Skeletal muscle satellite cell (primary cell): ENCODE data around the gene TREX2.

ENCODE experiments used
- H3K27me3 ChIP-seq: 2 replicates; pipeline ENCODE4 v1.7.0; 2013; ENCODE audit warnings: low read length; ENCODE audit not compliant: control insufficient read depth, insufficient read depth
- H3K36me3 ChIP-seq: 2 replicates; pipeline ENCODE4 v1.7.0; 2013; ENCODE audit warnings: mild to moderate bottlenecking, control low read depth, low read length; ENCODE audit not compliant: insufficient read depth
- H3K4me1 ChIP-seq: 2 replicates; pipeline ENCODE4 v1.7.0; 2013; ENCODE audit warnings: low read length; ENCODE audit not compliant: control insufficient read depth, insufficient read depth
- H3K4me2 ChIP-seq: 2 replicates; pipeline ENCODE4 v1.7.0; 2013; ENCODE audit warnings: mild to moderate bottlenecking, low read length
- H3K4me3 ChIP-seq: 2 replicates; pipeline ENCODE4 v1.7.0; 2013; ENCODE audit warnings: low read length
- H3K9ac ChIP-seq: 2 replicates; pipeline ENCODE4 v1.7.0; 2013; ENCODE audit warnings: mild to moderate bottlenecking, low read depth, low read length, moderate library complexity
- H3K9me3 ChIP-seq: replicated peaks from 2 replicates; pipeline ENCODE4 v1.7.0; 2013; ENCODE audit warnings: mild to moderate bottlenecking, control low read depth, low read length

Gene TREX2

GRCh38 chrX:153421856-153422255 is 24.0 kb downstream of the TREX2 start:
- Histone ChIP-seq H3K36me3 (no peaks in the 10 kb centered on the region), H3K9ac (no peak overlapping the region), H3K4me3 (no peak overlapping the region), H3K4me2 (no peak overlapping the region), H3K4me1 (no peaks in the 10 kb centered on the region), H3K27me3 (no peaks in the 10 kb centered on the region), H3K9me3 (no peaks in the 10 kb centered on the region)

GRCh38 chrX:153420851-153421599 is 24.8 kb downstream of the TREX2 start:
- H3K27me3 ChIP-seq = no peaks in the 10 kb centered on the region
- H3K36me3 ChIP-seq = no peaks in the 10 kb centered on the region
- no peaks in the 10 kb centered on the region for H3K4me1 ChIP-seq
- H3K9me3 ChIP-seq = no peaks in the 10 kb centered on the region
- H3K9ac ChIP-seq = no peak overlapping the region
- no peak overlapping the region for H3K4me3 ChIP-seq
- H3K4me2 ChIP-seq = no peak overlapping the region

DNA sequence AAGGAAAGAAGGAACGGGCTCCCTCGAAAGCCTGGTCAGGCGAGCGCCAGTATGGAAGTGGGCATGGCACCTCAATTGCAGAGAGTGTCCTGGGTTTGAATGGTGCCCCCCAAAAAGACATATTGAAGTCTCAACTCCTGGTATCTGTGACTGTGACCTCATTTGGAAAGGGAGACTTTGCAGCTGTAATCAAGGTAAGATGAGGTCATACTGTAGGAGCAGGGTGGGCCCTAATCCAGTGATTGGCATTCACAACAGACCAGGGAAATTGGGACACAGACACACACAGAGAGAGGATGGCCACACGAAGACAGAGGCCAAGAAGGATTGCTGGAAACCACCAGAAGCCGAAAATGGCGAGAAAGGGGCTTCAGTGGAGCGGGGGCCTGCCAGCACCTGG is 28.2 kb downstream of the TREX2 start:
- Histone ChIP-seq H3K9ac (no peak overlapping the region), H3K9me3 (no peaks in the 10 kb centered on the region)

DNA sequence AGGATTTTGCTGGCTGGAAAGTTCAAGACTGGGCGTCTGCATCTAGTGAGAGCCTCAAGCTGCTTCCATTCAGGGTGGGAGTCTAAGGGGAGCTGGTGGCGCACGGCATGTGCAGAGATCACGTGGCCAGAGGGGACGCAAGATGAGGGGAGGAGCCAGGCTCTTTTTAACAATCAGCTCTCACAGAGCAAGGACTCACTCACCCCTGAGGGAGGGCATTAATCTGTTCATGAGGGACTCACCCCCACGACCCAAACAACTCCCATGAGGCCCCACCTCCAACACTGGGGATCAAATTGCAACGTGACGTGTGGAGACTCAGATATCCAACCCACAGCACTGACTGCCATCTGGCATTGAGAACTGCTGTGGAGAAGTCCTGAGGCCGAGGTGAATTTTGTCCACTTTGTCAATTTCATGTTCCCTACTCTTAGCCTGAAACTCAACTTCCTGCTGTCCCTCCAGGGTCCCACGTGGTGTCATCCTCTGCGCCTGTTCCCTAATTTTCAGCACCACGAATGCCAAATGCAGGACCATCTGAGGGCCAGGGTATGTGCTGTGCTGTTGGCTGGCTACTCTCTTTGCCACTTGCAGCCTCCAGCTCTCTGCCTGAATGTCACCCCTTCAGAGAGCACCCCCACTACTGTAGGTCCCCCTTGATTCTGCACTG is 28.9 kb downstream of the TREX2 start:
- Histone ChIP-seq H3K4me1 (no peaks in the 10 kb centered on the region), H3K9me3 (no peaks in the 10 kb centered on the region), H3K4me3 (no peak overlapping the region)

More for the DNA sequence above, 28.2 kb downstream of the TREX2 start:
- Histone ChIP-seq H3K27me3 (peaks cover 2% of the 10 kb centered on the region), H3K4me3 (no peak overlapping the region), H3K4me2 (no peak overlapping the region), H3K36me3 (no peaks in the 10 kb centered on the region), H3K4me1 (no peaks in the 10 kb centered on the region)

DNA sequence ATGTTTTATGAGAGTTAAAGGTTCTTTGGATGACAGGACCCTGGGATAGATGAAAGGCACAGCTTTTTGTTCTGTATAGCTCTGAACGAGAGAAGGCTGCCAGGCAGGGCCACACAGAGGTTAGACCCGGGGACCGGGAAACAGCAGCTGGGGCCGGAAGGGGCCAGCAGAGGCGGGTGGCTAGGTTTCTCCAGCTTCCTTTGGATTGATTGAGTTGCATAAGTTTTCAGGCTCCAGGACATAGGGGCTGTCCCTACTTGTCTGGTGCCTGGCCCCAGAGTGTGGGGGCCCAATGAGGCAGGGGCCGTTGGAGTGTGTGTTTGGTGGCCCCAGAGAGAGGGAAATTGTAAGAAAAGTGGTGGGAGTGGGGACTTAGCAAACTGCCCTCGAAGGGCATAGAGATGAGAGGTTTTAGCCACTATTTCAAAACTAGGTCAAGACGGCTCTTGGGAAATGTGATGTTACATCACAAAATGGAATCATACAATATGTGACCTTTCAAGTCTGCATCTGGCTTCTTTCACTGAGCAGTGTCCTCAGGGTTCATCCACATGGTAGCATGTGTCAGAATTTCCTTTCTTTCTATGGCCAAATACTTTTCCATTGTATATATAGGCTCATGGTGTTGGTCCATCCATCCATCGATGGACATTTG is 30.9 kb downstream of the TREX2 start:
- no peaks in the 10 kb centered on the region for H3K4me1 ChIP-seq
- no peak overlapping the region for H3K9ac ChIP-seq
- no peaks in the 10 kb centered on the region for H3K36me3 ChIP-seq

More for the DNA sequence above, 28.9 kb downstream of the TREX2 start:
- Histone ChIP-seq H3K9ac (no peak overlapping the region), H3K36me3 (no peaks in the 10 kb centered on the region), H3K27me3 (peaks cover 9% of the 10 kb centered on the region), H3K4me2 (no peak overlapping the region)

GRCh38 chrX:153413731-153414130 is 32.1 kb downstream of the TREX2 start:
- H3K4me2 ChIP-seq = no peak overlapping the region
- H3K27me3 ChIP-seq = peaks cover 12% of the 10 kb centered on the region
- no peaks in the 10 kb centered on the region for H3K4me1 ChIP-seq
- no peak overlapping the region for H3K9ac ChIP-seq
- no peaks in the 10 kb centered on the region for H3K36me3 ChIP-seq
- no peak overlapping the region for H3K4me3 ChIP-seq
- H3K9me3 ChIP-seq = no peaks in the 10 kb centered on the region

More for the DNA sequence above, 30.9 kb downstream of the TREX2 start:
- H3K27me3 ChIP-seq = peaks cover 12% of the 10 kb centered on the region
- H3K4me3 ChIP-seq = no peak overlapping the region
- no peak overlapping the region for H3K4me2 ChIP-seq
- no peaks in the 10 kb centered on the region for H3K9me3 ChIP-seq

DNA sequence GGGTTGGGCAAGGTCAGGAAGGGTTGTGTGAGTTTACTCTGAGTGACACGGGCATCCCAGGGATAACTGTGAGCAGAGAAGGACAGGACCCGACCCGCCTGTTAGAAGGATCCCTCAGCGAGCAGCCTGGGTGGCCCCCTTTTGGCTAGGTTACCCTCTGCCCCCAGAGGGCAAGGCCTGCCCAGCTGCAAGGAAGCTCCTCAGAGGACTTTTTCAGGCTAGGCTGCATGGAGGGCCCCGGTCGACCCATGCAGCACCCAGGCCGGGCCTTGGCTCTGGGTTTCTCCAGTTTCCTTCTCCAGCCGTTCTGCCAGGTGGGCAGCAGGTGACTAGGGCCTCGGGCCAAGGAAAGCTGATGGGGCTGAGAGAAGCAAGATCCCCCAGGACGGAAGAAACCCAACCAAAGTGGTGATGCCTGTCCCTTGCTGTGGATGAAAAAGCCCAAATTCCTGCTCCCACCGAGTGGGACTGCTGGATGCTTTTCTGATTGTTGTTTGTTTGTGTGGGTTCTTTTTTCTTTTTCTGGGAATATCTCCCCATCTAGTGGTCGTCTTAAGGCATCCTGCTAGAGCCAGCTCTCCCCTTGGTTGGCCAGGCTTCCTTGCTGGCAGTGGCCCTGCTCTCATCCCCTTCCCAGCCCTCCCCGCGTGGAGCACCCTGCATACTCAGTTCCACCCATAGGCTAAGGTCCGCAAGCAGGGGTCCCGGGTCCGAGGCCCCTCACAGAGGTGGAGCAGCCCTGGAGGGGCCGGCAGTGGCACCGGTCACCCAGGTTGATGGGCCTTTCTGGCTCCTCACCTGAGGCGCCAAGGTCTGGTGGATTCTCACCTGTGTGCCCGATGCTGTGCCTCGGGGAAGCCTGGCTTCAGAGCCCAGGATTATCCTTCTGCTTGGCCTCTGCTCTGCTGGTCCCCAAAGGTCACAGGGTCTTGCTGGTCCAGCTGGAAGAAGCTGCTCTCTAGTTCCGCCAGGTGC is 32.8 kb downstream of the TREX2 start:
- Histone ChIP-seq H3K9ac (no peak overlapping the region), H3K4me1 (no peaks in the 10 kb centered on the region), H3K27me3 (peaks cover 15% of the 10 kb centered on the region), H3K9me3 (no peaks in the 10 kb centered on the region), H3K4me3 (no peak overlapping the region), H3K4me2 (no peak overlapping the region), H3K36me3 (no peaks in the 10 kb centered on the region)

GRCh38 chrX:153411988-153412574 is 33.8 kb downstream of the TREX2 start:
- Histone ChIP-seq H3K4me3 (peak overlapping the region; percentile 57), H3K9ac (peak overlapping the region; percentile 30)

DNA sequence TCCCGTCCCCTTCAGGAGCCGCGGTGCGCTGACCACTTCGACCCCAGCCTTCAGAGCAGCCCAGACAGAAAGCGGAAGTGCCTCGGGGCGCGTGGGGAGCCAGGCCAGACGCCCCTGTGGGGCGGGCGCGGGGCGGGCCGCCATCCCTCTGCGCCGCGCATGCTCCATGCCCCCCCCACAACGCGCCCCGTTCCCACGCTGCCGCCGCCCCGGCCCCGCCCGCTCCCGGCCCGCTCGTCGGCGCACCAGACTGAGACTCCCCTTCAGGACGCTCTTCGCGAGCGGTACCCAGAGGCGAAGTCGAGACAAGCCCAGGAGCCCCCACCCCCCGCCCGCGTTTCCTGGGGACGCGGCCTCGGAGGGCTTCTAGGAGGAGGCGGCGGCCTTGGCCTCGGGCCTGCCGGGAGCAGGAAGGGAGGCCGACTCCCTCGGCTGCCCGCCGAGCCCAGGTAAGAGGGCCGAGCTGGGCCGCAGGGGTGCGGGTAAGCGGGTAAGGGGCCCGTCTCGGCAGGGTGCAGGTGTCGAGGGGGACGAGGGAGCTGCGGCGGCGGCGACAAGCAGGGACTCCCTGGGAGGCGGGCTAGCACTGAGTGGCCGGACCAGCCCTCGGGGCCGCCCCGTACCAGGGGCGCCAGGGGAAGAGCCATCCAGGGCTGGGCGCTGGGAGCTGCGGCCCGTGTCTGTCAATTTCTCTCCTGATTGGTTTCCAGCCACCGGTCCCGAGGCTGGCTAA is 34.4 kb downstream of the TREX2 start, which contains the start of gene ZFP92:
Gene ZFP92, plus strand, starts transcription at position 218 of the 733 bp plus-strand sequence. CDS start 6,851 bp downstream, outside the sequence.
- Histone ChIP-seq H3K9me3 (no peaks in the 10 kb centered on the region), H3K4me1 (no peaks in the 10 kb centered on the region), H3K4me2 (peak within 1 kb of the TSS; percentile 71), H3K9ac (peak within 1 kb of the TSS; percentile 30), H3K4me3 (peak within 1 kb of the TSS; percentile 57), H3K36me3 (no peaks in the 10 kb centered on the region), H3K27me3 (peaks cover 16% of the 10 kb centered on the region)

More at GRCh38 chrX:153411988-153412574, 33.8 kb downstream of the TREX2 start:
- Histone ChIP-seq H3K4me1 (no peaks in the 10 kb centered on the region), H3K36me3 (no peaks in the 10 kb centered on the region), H3K4me2 (peak overlapping the region; percentile 71), H3K9me3 (no peaks in the 10 kb centered on the region), H3K27me3 (peaks cover 16% of the 10 kb centered on the region)

- H3K9me3 ChIP-seq = no peaks in the 10 kb centered on the region
- no peaks in the 10 kb centered on the region for H3K4me1 ChIP-seq
- peak overlapping the region; percentile 71 for H3K4me2 ChIP-seq
- H3K36me3 ChIP-seq = no peaks in the 10 kb centered on the region
- peaks cover 16% of the 10 kb centered on the region for H3K27me3 ChIP-seq
- peak overlapping the region; percentile 13 for H3K4me3 ChIP-seq
- H3K9ac ChIP-seq = no peak overlapping the region
Measured at GRCh38 chrX:153410888-153411254, 35.0 kb downstream of the TREX2 start.
